HepG2 (cell line): ENCODE data around the gene YWHAB. TPM values are rescaled to one million over a fixed set of nuclear protein-coding genes. Genes with fewer than 3 reads are reported as not detected.
A peak's percentile ranks its signal among the peaks of the same experiment; 100 is the strongest.

Source experiments
- ATF7-NPFF ChIP-seq: sonication (generic); formaldehyde crosslinking; IDR thresholded peaks from 2 replicates; pipeline ENCODE4 v1.8.1; 2023; ENCODE audit warnings: mild to moderate bottlenecking, low read depth, missing genetic modification reagents, moderate library complexity
- CHD2 ChIP-seq: IDR thresholded peaks from 2 replicates; pipeline ENCODE4 v1.6.1; 2011; ENCODE audit warnings: low read depth, low read length, improper control_type of control experiment
- CREB1 ChIP-seq, 2 experiments: fragments of 450-650 bp in 1 of 2; IDR thresholded peaks; 2 replicates each; pipeline ENCODE4 v1.6.1; 2016 to 2017; ENCODE audit warnings: control low read depth in 1 of 2, mild to moderate bottlenecking in 1 of 2, missing compliant biosample characterization in 1 of 2, missing genetic modification characterization in 1 of 2
- GABPA ChIP-seq, 2 experiments: IDR thresholded peaks; 2 replicates each; pipeline ENCODE4 v1.6.1; 2011 to 2016; ENCODE audit warnings: low read depth in 2 of 2, low read length in 1 of 2, missing biosample characterization in 1 of 2, missing genetic modification characterization in 1 of 2
- HNF4A ChIP-seq: sonication (generic); formaldehyde crosslinking; IDR thresholded peaks from 2 replicates; pipeline ENCODE4 v1.4.0; 2020; ENCODE audit warnings: missing genetic modification reagents
- HNF4G ChIP-seq, 2 experiments: sonication (generic) in 1 of 2; formaldehyde crosslinking in 1 of 2; IDR thresholded peaks; 2 replicates each; pipeline versions ENCODE4 v1.4.0 to v1.6.1; 2011 to 2020; ENCODE audit warnings: borderline replicate concordance in 2 of 2, low read depth in 2 of 2, mild to moderate bottlenecking in 2 of 2, low read length in 1 of 2, missing genetic modification reagents in 1 of 2, moderate library complexity in 1 of 2
- ISX ChIP-seq: sonication (generic); formaldehyde crosslinking; conservative IDR thresholded peaks from 2 replicates; pipeline ENCODE4 v1.5.0; 2020; ENCODE audit warnings: missing genetic modification reagents
- KLF13 ChIP-seq: sonication (generic); formaldehyde crosslinking; IDR thresholded peaks from 2 replicates; pipeline ENCODE4 v1.4.0; 2020; ENCODE audit warnings: mild to moderate bottlenecking, missing genetic modification reagents
- NFKBIZ ChIP-seq: IDR thresholded peaks from 2 replicates; pipeline ENCODE4 v1.6.1; 2018; ENCODE audit warnings: missing genetic modification reagents, missing compliant biosample characterization
- SMARCE1 ChIP-seq: fragments of 450-650 bp; IDR thresholded peaks from 2 replicates; pipeline ENCODE4 v1.6.1; 2017; ENCODE audit warnings: borderline replicate concordance
- ZFP36 ChIP-seq: fragments of 150-350 bp; IDR thresholded peaks from 2 replicates; pipeline ENCODE4 v1.6.1; 2018; ENCODE audit warnings: borderline replicate concordance, low read length, low read depth; ENCODE audit not compliant: partially characterized antibody
- ZNF10 ChIP-seq: sonication (generic); formaldehyde crosslinking; IDR thresholded peaks from 2 replicates; pipeline ENCODE4 v1.4.0; 2020; ENCODE audit warnings: mild to moderate bottlenecking, low read depth, missing genetic modification reagents, borderline replicate concordance
- ZNF235 ChIP-seq: sonication (generic); formaldehyde crosslinking; IDR thresholded peaks from 2 replicates; pipeline ENCODE4 v1.8.1; 2023; ENCODE audit warnings: mild to moderate bottlenecking, missing genetic modification reagents, borderline replicate concordance
- polyA plus RNA-seq, 8 experiments: library from polyadenylated mRNA; depleted of rRNA in 3 of 8; stranded (reverse) in 7 of 8; unstranded in 1 of 8; fragments of >200 nt; fragmentation: Illumina TruSeq in 4 of 8; extraction: Trizol in 4 of 8; gene quantifications; 2 replicates each; pipeline versions ENCODE4 v1.2.1 to v1.2.3, GENCODE V29; 2011 to 2016; ENCODE audit warnings: low read depth in 4 of 8, missing spikeins in 1 of 8, mixed read lengths in 1 of 8; ENCODE audit not compliant: insufficient read depth in 1 of 8
- total RNA-seq, 5 experiments: library from RNA; depleted of rRNA; stranded (reverse); fragments of >200 nt; fragmentation: Illumina TruSeq; extraction: Trizol; gene quantifications; 2 replicates each; pipeline ENCODE4 v1.2.3, GENCODE V29; 2016; ENCODE audit warnings: low read depth in 1 of 5
- TF ChIP-seq, protein P1 (sequence below): sonication (generic); formaldehyde crosslinking; IDR thresholded peaks from 2 replicates; pipeline ENCODE4 v1.4.0; 2020; ENCODE audit warnings: missing genetic modification reagents
- TF ChIP-seq, protein P2 (sequence below): sonication (generic); formaldehyde crosslinking; IDR thresholded peaks from 2 replicates; pipeline ENCODE4 v1.4.0; 2020; ENCODE audit warnings: missing genetic modification reagents, mild to moderate bottlenecking, borderline replicate concordance
- TF ChIP-seq, protein P3 (sequence below): IDR thresholded peaks from 2 replicates; pipeline ENCODE4 v1.4.0; 2020; ENCODE audit warnings: mild to moderate bottlenecking, missing genetic modification reagents
- TF ChIP-seq, protein P4 (sequence below): sonication (generic); formaldehyde crosslinking; IDR thresholded peaks from 2 replicates; pipeline ENCODE4 v1.4.0; 2020; ENCODE audit warnings: missing genetic modification reagents

The YWHAB gene
- total and polyA plus RNA-seq, 2 of the 13 experiments (the other 11 are each of a cell fraction or from before 2014, with no cell fraction given): 77.2 to 121 TPM

DNA sequence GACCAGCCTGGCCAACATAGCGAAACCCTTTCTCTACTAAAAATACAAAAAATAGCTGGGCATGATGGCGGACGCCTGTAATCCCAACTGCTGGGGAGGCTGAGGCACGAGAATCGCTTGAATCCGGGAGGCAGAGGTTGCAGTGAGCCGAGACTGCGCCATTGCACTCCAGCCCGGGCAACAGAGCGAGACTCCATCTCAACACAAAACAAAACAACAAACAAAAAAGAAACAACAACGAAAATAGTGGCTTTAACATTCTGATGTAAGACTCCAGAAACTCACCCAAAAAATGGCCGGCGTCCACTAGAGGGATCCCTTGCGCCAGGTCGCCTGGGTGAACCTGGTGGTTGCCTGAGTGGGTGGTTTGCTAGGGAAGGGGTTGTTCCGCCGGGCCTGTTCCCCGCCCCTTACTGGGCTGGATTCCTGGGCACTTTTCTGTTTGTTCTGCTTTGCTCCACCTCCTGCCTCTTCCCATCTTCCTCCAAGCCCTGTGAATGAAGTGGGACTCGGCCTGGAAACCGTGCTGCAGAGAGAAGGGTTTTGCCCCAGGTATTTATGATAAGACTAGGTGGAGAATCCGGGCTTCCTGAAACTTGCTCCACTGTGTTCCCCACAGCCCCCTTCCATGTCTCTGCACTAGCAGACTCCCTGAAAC, 25.9 kb downstream of the YWHAB start (continued):
- TF ChIP-seq, protein P1, sequence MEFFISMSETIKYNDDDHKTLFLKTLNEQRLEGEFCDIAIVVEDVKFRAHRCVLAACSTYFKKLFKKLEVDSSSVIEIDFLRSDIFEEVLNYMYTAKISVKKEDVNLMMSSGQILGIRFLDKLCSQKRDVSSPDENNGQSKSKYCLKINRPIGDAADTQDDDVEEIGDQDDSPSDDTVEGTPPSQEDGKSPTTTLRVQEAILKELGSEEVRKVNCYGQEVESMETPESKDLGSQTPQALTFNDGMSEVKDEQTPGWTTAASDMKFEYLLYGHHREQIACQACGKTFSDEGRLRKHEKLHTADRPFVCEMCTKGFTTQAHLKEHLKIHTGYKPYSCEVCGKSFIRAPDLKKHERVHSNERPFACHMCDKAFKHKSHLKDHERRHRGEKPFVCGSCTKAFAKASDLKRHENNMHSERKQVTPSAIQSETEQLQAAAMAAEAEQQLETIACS (CRISPR knock-in tag): 0 out of 2 replicates have a peak, but pooled peaks have one; percentile 39
- TF ChIP-seq ZNF10 (no peak), HNF4G (IDR thresholded peaks at IDR 0.05; ENCODE audit: borderline replicate concordance, low read depth, low read length) (no peak; the same call in 1 of the 2 replicates), HNF4G (CRISPR knock-in tag; IDR thresholded peaks at IDR 0.05; ENCODE audit: borderline replicate concordance, low read depth) (no peak), SMARCE1 (no peak), GABPA (IDR thresholded peaks at IDR 0.05; ENCODE audit: low read depth, low read length) (no peak; the same call in 1 of the 2 replicates), GABPA (CRISPR knock-in tag; IDR thresholded peaks at IDR 0.05; ENCODE audit: low read depth) (peak; percentile 75), CREB1 (IDR thresholded peaks at IDR 0.05) (no peak), CREB1 (CRISPR knock-in tag; IDR thresholded peaks at IDR 0.05) (no peak), HNF4A (CRISPR knock-in tag) (peak; percentile 45; the same call in 1 of the 2 replicates), ZNF235 (peak; percentile 50; the same call in 1 of the 2 replicates), NFKBIZ (no peak), ATF7-NPFF (no peak), ZFP36 (no peak), CHD2 (peak; percentile 27; the same call in 1 of the 2 replicates), KLF13 (CRISPR knock-in tag) (no peak), ISX (CRISPR knock-in tag) (peak; percentile 81; the same call in 1 of the 2 replicates)
- TF ChIP-seq, protein P2, sequence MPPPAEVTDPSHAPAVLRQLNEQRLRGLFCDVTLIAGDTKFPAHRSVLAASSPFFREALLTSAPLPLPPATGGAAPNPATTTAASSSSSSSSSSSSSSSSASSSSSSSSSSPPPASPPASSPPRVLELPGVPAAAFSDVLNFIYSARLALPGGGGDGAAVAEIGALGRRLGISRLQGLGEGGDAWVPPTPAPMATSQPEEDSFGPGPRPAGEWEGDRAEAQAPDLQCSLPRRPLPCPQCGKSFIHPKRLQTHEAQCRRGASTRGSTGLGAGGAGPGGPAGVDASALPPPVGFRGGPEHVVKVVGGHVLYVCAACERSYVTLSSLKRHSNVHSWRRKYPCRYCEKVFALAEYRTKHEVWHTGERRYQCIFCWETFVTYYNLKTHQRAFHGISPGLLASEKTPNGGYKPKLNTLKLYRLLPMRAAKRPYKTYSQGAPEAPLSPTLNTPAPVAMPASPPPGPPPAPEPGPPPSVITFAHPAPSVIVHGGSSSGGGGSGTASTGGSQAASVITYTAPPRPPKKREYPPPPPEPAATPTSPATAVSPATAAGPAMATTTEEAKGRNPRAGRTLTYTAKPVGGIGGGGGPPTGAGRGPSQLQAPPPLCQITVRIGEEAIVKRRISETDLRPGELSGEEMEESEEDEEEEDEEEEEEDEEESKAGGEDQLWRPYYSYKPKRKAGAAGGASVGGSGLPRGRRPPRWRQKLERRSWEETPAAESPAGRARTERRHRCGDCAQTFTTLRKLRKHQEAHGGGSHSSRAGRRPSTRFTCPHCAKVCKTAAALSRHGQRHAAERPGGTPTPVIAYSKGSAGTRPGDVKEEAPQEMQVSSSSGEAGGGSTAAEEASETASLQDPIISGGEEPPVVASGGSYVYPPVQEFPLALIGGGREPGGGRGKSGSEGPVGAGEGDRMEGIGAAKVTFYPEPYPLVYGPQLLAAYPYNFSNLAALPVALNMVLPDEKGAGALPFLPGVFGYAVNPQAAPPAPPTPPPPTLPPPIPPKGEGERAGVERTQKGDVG (CRISPR knock-in tag): no peak; the same call in 1 of the 2 replicates
- TF ChIP-seq, protein P3, sequence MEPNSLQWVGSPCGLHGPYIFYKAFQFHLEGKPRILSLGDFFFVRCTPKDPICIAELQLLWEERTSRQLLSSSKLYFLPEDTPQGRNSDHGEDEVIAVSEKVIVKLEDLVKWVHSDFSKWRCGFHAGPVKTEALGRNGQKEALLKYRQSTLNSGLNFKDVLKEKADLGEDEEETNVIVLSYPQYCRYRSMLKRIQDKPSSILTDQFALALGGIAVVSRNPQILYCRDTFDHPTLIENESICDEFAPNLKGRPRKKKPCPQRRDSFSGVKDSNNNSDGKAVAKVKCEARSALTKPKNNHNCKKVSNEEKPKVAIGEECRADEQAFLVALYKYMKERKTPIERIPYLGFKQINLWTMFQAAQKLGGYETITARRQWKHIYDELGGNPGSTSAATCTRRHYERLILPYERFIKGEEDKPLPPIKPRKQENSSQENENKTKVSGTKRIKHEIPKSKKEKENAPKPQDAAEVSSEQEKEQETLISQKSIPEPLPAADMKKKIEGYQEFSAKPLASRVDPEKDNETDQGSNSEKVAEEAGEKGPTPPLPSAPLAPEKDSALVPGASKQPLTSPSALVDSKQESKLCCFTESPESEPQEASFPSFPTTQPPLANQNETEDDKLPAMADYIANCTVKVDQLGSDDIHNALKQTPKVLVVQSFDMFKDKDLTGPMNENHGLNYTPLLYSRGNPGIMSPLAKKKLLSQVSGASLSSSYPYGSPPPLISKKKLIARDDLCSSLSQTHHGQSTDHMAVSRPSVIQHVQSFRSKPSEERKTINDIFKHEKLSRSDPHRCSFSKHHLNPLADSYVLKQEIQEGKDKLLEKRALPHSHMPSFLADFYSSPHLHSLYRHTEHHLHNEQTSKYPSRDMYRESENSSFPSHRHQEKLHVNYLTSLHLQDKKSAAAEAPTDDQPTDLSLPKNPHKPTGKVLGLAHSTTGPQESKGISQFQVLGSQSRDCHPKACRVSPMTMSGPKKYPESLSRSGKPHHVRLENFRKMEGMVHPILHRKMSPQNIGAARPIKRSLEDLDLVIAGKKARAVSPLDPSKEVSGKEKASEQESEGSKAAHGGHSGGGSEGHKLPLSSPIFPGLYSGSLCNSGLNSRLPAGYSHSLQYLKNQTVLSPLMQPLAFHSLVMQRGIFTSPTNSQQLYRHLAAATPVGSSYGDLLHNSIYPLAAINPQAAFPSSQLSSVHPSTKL (CRISPR knock-in tag): peak; percentile 66
- TF ChIP-seq, protein P4, sequence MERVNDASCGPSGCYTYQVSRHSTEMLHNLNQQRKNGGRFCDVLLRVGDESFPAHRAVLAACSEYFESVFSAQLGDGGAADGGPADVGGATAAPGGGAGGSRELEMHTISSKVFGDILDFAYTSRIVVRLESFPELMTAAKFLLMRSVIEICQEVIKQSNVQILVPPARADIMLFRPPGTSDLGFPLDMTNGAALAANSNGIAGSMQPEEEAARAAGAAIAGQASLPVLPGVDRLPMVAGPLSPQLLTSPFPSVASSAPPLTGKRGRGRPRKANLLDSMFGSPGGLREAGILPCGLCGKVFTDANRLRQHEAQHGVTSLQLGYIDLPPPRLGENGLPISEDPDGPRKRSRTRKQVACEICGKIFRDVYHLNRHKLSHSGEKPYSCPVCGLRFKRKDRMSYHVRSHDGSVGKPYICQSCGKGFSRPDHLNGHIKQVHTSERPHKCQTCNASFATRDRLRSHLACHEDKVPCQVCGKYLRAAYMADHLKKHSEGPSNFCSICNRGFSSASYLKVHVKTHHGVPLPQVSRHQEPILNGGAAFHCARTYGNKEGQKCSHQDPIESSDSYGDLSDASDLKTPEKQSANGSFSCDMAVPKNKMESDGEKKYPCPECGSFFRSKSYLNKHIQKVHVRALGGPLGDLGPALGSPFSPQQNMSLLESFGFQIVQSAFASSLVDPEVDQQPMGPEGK (CRISPR knock-in tag): peak; percentile 74
